GM23338 (cell line): ENCODE results near the gene MVB12B. TPM values are rescaled to one million over a fixed set of nuclear protein-coding genes. Genes with fewer than 3 reads are reported as not detected.

Experiments used
- ATAC-seq: fragments of 200-7000 bp; cut with Tn5 transposase; 3 replicates; pipeline ENCODE4 v1.9.1; 2020
- DNase-seq: peaks from one replicate; pipeline ENCODE4 v3.0.0-alpha.2; 2015; ENCODE audit warnings: low spot score
- H2AFZ ChIP-seq: fragments of 200-600 bp; sonication (generic); 2 replicates; pipeline ENCODE4 v1.8.0; 2016; ENCODE audit warnings: antibody characterized with exemption, mild to moderate bottlenecking, moderate library complexity
- H3F3A ChIP-seq: fragments of 200-600 bp; sonication (generic); replicated peaks from 2 replicates; pipeline ENCODE4 v1.8.0; 2017; ENCODE audit warnings: antibody characterized with exemption, mixed run types, low read depth
- H3K27ac ChIP-seq: fragments of 200-600 bp; sonication (generic); 2 replicates; pipeline ENCODE4 v1.6.1; 2016; ENCODE audit warnings: low read depth
- H3K27me3 ChIP-seq: fragments of 200-600 bp; sonication (generic); 2 replicates; pipeline ENCODE4 v1.8.0; 2016; ENCODE audit warnings: mild to moderate bottlenecking, mixed run types, moderate library complexity; ENCODE audit not compliant: insufficient read depth
- H3K36me3 ChIP-seq: fragments of 200-600 bp; sonication (generic); 2 replicates; pipeline ENCODE4 v1.8.0; 2016; ENCODE audit warnings: mild to moderate bottlenecking; ENCODE audit not compliant: insufficient read depth
- H3K4me1 ChIP-seq: fragments of 200-600 bp; sonication (generic); 2 replicates; pipeline ENCODE4 v1.8.0; 2016; ENCODE audit warnings: mild to moderate bottlenecking, moderate library complexity; ENCODE audit not compliant: insufficient read depth
- H3K4me2 ChIP-seq: fragments of 200-600 bp; sonication (generic); 2 replicates; pipeline ENCODE4 v1.7.1; 2017; ENCODE audit warnings: mixed run types
- H3K4me3 ChIP-seq: fragments of 200-600 bp; sonication (generic); 2 replicates; pipeline ENCODE4 v1.6.1; 2016; ENCODE audit warnings: mixed run types
- H3K79me2 ChIP-seq: fragments of 200-600 bp; sonication (generic); replicated peaks from 2 replicates; pipeline ENCODE4 v1.8.0; 2017; ENCODE audit warnings: mild to moderate bottlenecking; ENCODE audit not compliant: insufficient read depth
- H3K9me2 ChIP-seq: fragments of 200-600 bp; sonication (generic); 2 replicates; pipeline ENCODE4 v1.8.0; 2017; ENCODE audit not compliant: insufficient read depth
- H4K20me1 ChIP-seq: fragments of 200-600 bp; sonication (generic); replicated peaks from 2 replicates; pipeline ENCODE4 v1.8.0; 2017; ENCODE audit warnings: mild to moderate bottlenecking; ENCODE audit not compliant: insufficient read depth
- H3K27ac Mint-ChIP-seq: 2 replicates; pipeline ENCODE4 v1.8.0; 2020; ENCODE audit warnings: inconsistent platforms, mild to moderate bottlenecking, moderate library complexity, mixed read lengths
- H3K27me3 Mint-ChIP-seq: 3 replicates; pipeline ENCODE4 v1.8.0; 2022; ENCODE audit warnings: low read depth, mild to moderate bottlenecking, moderate library complexity, mixed read lengths, inconsistent platforms; ENCODE audit not compliant: insufficient read depth, poor library complexity
- H3K36me3 Mint-ChIP-seq: 3 replicates; pipeline ENCODE4 v1.8.0; 2021; ENCODE audit warnings: low read depth, mild to moderate bottlenecking, inconsistent platforms, moderate library complexity, mixed read lengths
- H3K4me1 Mint-ChIP-seq: 3 replicates; pipeline ENCODE4 v1.8.0; 2020; ENCODE audit warnings: mild to moderate bottlenecking, inconsistent platforms, mixed read lengths
- H3K4me3 Mint-ChIP-seq: 3 replicates; pipeline ENCODE4 v1.8.0; 2021; ENCODE audit warnings: moderate library complexity, mild to moderate bottlenecking, inconsistent platforms, mixed read lengths
- H3K9me3 Mint-ChIP-seq: 3 replicates; pipeline ENCODE4 v1.8.0; 2020; ENCODE audit warnings: moderate library complexity, mild to moderate bottlenecking, inconsistent platforms, mixed read lengths
- CTCF ChIP-seq, 2 experiments: fragments of 200-600 bp in 1 of 2; sonication (generic) in 1 of 2; conservative IDR thresholded peaks; 2 replicates each; pipeline versions ENCODE4 v1.5.1 to v1.6.1; 2016 to 2017; ENCODE audit warnings: antibody characterized with exemption in 2 of 2, low read depth in 2 of 2, mild to moderate bottlenecking in 2 of 2, moderate library complexity in 1 of 2
- EZH2 ChIP-seq: fragments of 200-600 bp; sonication (generic); IDR thresholded peaks from one replicate; pipeline ENCODE4 v1.8.0; 2017; ENCODE audit warnings: antibody characterized with exemption, mild to moderate bottlenecking, low read depth; ENCODE audit not compliant: unreplicated experiment
- EZH2phosphoT487 ChIP-seq: fragments of 200-600 bp; sonication (generic); IDR thresholded peaks from one replicate; pipeline ENCODE4 v1.8.1; 2018; ENCODE audit warnings: antibody characterized with exemption; ENCODE audit not compliant: unreplicated experiment
- REST ChIP-seq: IDR thresholded peaks from one replicate; pipeline ENCODE4 v1.6.1; 2018; ENCODE audit warnings: antibody characterized with exemption; ENCODE audit not compliant: unreplicated experiment
- ZNF114 ChIP-seq: fragments of 250-450 bp; sonication (Bioruptor Pico); IDR thresholded peaks from 2 replicates; pipeline ENCODE4 v1.5.0; 2020; ENCODE audit warnings: mild to moderate bottlenecking, moderate library complexity
- polyA plus RNA-seq: library from polyadenylated mRNA; unstranded; fragments of >200 nt; fragmentation: Nextera tagmentation; extraction: Ambion mirVana; gene quantifications from 2 replicates; pipeline ENCODE4 v1.2.1, GENCODE V29; 2016
- total RNA-seq: library from RNA; depleted of rRNA; stranded (reverse); fragments of >200 nt; shearing (Covaris generic); gene quantifications from 2 replicates; pipeline ENCODE4 v1.2.3, GENCODE V29; 2014
- TF ChIP-seq, protein P1 (sequence below): IDR thresholded peaks from 2 replicates; pipeline ENCODE4 v1.6.1; 2016; ENCODE audit warnings: antibody characterized with exemption

The MVB12B gene
- total and polyA plus RNA-seq, 2 experiments from 2014 or later, result 1.9 to 6.6 TPM

- Histone ChIP-seq H3K79me2 (no peaks in the 10 kb centered on the region), H3K9me2 (0 out of 2 replicates have a peak, but pooled peaks cover 3% of the 10 kb centered on the region), H3F3A (no peaks in the 10 kb centered on the region), H3K36me3 (no peaks in the 10 kb centered on the region), H3K4me1 (no peaks in the 10 kb centered on the region), H4K20me1 (no peaks in the 10 kb centered on the region), H3K4me2 (no peak overlapping the region), H3K27ac (no peak overlapping the region), H3K27me3 (no peaks in the 10 kb centered on the region), H2AFZ (no peak overlapping the region), H3K4me3 (no peak overlapping the region)
- peaks cover 4% of the 10 kb centered on the region for H3K27me3 Mint-ChIP-seq
- ATAC-seq (no peak), DNase-seq (no peak)
- no peak for TF ChIP-seq REST
- H3K4me3 Mint-ChIP-seq, result no peak overlapping the region
- H3K27ac Mint-ChIP-seq, result no peak overlapping the region
- no peaks in the 10 kb centered on the region for H3K9me3 Mint-ChIP-seq
- no peaks in the 10 kb centered on the region for H3K36me3 Mint-ChIP-seq
- no peaks in the 10 kb centered on the region; the same call in 2 of the 3 replicates for H3K4me1 Mint-ChIP-seq
Observed at GRCh38 chr9:126461608-126462007, 135.0 kb downstream of the MVB12B start.

GRCh38 chr9:126462617-126463016 is 136.0 kb downstream of the MVB12B start:
- ATAC-seq, result no peak
- no peak overlapping the region for H2AFZ ChIP-seq
- DNase-seq, result no peak
- Mint-ChIP-seq H3K27me3 (peaks cover 4% of the 10 kb centered on the region), H3K9me3 (no peaks in the 10 kb centered on the region), H3K36me3 (no peaks in the 10 kb centered on the region), H3K4me1 (no peaks in the 10 kb centered on the region; the same call in 2 of the 3 replicates), H3K4me3 (no peak overlapping the region), H3K27ac (no peak overlapping the region)
- no peaks in the 10 kb centered on the region for H3K4me1 ChIP-seq
- no peak overlapping the region for H3K4me3 ChIP-seq
- H3K4me2 ChIP-seq, result no peak overlapping the region
- H3K27me3 ChIP-seq, result no peaks in the 10 kb centered on the region
- no peaks in the 10 kb centered on the region for H3F3A ChIP-seq
- H3K9me2 ChIP-seq, result 0 out of 2 replicates have a peak, but pooled peaks cover 3% of the 10 kb centered on the region
- no peaks in the 10 kb centered on the region for H3K79me2 ChIP-seq
- H4K20me1 ChIP-seq, result no peaks in the 10 kb centered on the region
- no peak overlapping the region for H3K27ac ChIP-seq
- TF ChIP-seq EZH2 (no peak), ZNF114 (CRISPR knock-in tag) (no peak), EZH2phosphoT487 (no peak), CTCF (conservative IDR thresholded peaks at IDR 0.05; ENCODE audit: low read depth in 2 of 2) (no peak), REST (no peak)
- TF ChIP-seq, protein P1, sequence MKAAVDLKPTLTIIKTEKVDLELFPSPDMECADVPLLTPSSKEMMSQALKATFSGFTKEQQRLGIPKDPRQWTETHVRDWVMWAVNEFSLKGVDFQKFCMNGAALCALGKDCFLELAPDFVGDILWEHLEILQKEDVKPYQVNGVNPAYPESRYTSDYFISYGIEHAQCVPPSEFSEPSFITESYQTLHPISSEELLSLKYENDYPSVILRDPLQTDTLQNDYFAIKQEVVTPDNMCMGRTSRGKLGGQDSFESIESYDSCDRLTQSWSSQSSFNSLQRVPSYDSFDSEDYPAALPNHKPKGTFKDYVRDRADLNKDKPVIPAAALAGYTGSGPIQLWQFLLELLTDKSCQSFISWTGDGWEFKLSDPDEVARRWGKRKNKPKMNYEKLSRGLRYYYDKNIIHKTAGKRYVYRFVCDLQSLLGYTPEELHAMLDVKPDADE, result no peak
- no peaks in the 10 kb centered on the region for H3K36me3 ChIP-seq
